Endothelial cell of umbilical vein (primary cell): Measurements from ENCODE around the gene TSPEAR. TPM values are rescaled to one million over a fixed set of nuclear protein-coding genes. Genes with fewer than 3 reads are reported as not detected.

Source experiments
- BruUV-seq: library from RNA; stranded (reverse); fragments of 400-500 nt; replicated peaks from 2 replicates; lab custom pipeline; 2021; lab: Mats Ljungman, UMichigan
- CTCF ChIA-PET: fragments of 300-600, 350-600 bp; sonication (Branson Sonifier 250); formaldehyde crosslinking; loops from one replicate; lab custom pipeline; 2021; ENCODE audit warnings: antibody characterized with exemption, inconsistent platforms; lab: Charles Lee
- POLR2A ChIA-PET: fragments of 300-600, 350-600 bp; sonication (Branson Sonifier 250); formaldehyde crosslinking; loops from one replicate; lab custom pipeline; 2021; ENCODE audit warnings: antibody characterized with exemption, inconsistent platforms; lab: Charles Lee
- DNase-seq: peaks from one replicate; pipeline ENCODE4 v3.0.0-alpha.2; 2011; ENCODE audit warnings: low read depth, low spot score
- FAIRE-seq: peaks from 2 replicates; lab custom pipeline; 2011; peaks lifted over from hg19 to GRCh38; lab: Jason Lieb, UNC
- H2AFZ ChIP-seq: 2 replicates; pipeline ENCODE4 v1.6.0; 2012; ENCODE audit warnings: low read depth, low read length, control low read depth, inconsistent platforms
- H3K27ac ChIP-seq: 2 replicates; pipeline ENCODE4 v1.5.1; 2011; ENCODE audit warnings: low read depth, mild to moderate bottlenecking, control low read depth, low read length, moderate library complexity; ENCODE audit not compliant: insufficient read depth
- H3K27me3 ChIP-seq, 2 experiments: 2 replicates each; pipeline versions ENCODE4 v1.6.0 to v1.6.1; 2011; ENCODE audit warnings: low read length in 2 of 2, mixed read lengths in 1 of 2; ENCODE audit not compliant: control insufficient read depth in 2 of 2, insufficient read depth in 2 of 2
- H3K36me3 ChIP-seq, 2 experiments: 2 replicates in 1 of 2; 3 replicates in 1 of 2; pipeline ENCODE4 v1.5.1; 2011; ENCODE audit warnings: low read length in 2 of 2, mild to moderate bottlenecking in 1 of 2, moderate library complexity in 1 of 2; ENCODE audit not compliant: control insufficient read depth in 2 of 2, insufficient read depth in 2 of 2; ENCODE audit errors: extremely low read depth in 1 of 2
- H3K4me1 ChIP-seq: 3 replicates; pipeline ENCODE4 v1.5.1; 2011; ENCODE audit warnings: mild to moderate bottlenecking, low read length; ENCODE audit not compliant: control insufficient read depth, insufficient read depth; ENCODE audit errors: extremely low read depth
- H3K4me2 ChIP-seq: 2 replicates; pipeline ENCODE4 v1.6.1; 2011; ENCODE audit warnings: low read length, control low read depth, mixed read lengths; ENCODE audit not compliant: insufficient read depth
- H3K4me3 ChIP-seq, 3 experiments: fragments of 200-600 bp in 1 of 3; sonication (generic), shearing (Covaris generic) in 1 of 3; replicated peaks in 1 of 3; 2 replicates each; pipeline ENCODE4 v1.5.1; 2011 to 2016; ENCODE audit warnings: control low read depth in 3 of 3, low read length in 3 of 3, mild to moderate bottlenecking in 2 of 3, inconsistent platforms in 1 of 3, low read depth in 1 of 3, moderate library complexity in 1 of 3; ENCODE audit not compliant: insufficient read depth in 1 of 3
- H3K79me2 ChIP-seq: 2 replicates; pipeline ENCODE4 v1.6.0; 2012; ENCODE audit warnings: low read length, inconsistent platforms; ENCODE audit not compliant: control insufficient read depth, insufficient read depth
- H3K9ac ChIP-seq: replicated peaks from 2 replicates; pipeline ENCODE3; 2011; ENCODE audit warnings: low read length, control low read depth; ENCODE audit not compliant: insufficient read depth; ENCODE audit errors: extremely low read depth
- H3K9me1 ChIP-seq: replicated peaks from 3 replicates; pipeline ENCODE4 v1.6.0; 2011; ENCODE audit warnings: mild to moderate bottlenecking, low read length; ENCODE audit not compliant: control insufficient read depth, insufficient read depth; ENCODE audit errors: extremely low read depth
- H3K9me3 ChIP-seq: replicated peaks from 2 replicates; pipeline ENCODE4 v1.5.1; 2012; ENCODE audit warnings: low read length, inconsistent platforms; ENCODE audit not compliant: control insufficient read depth, insufficient read depth
- H4K20me1 ChIP-seq: replicated peaks from 2 replicates; pipeline ENCODE3; 2011; ENCODE audit warnings: mild to moderate bottlenecking, low read length; ENCODE audit not compliant: control insufficient read depth, insufficient read depth; ENCODE audit errors: extremely low read depth
- CTCF ChIP-seq, 2 donors: IDR thresholded peaks; 1 replicate in 1 of 2; 2 replicates in 1 of 2; pipeline ENCODE4 v1.5.1; 2011; ENCODE audit warnings: low read length in 2 of 2, mild to moderate bottlenecking in 2 of 2, moderate library complexity in 2 of 2, control low read depth in 1 of 2, inconsistent platforms in 1 of 2, low read depth in 1 of 2; ENCODE audit not compliant: insufficient read depth in 1 of 2; ENCODE audit errors: extremely low read depth in 1 of 2
- EZH2 ChIP-seq: IDR thresholded peaks from 2 replicates; pipeline ENCODE4 v1.6.1; 2012; ENCODE audit warnings: borderline replicate concordance, low read depth, mild to moderate bottlenecking, moderate library complexity, low read length, inconsistent platforms; ENCODE audit not compliant: severe bottlenecking
- FOS ChIP-seq: IDR thresholded peaks from 2 replicates; pipeline ENCODE4 v1.6.1; 2011; ENCODE audit warnings: mild to moderate bottlenecking, low read length, moderate library complexity, borderline replicate concordance; ENCODE audit not compliant: insufficient read depth
- GATA2 ChIP-seq: IDR thresholded peaks from 2 replicates; pipeline ENCODE4 v1.7.0; 2011; ENCODE audit warnings: low read depth, mild to moderate bottlenecking, moderate library complexity, mixed read lengths, low read length; ENCODE audit not compliant: insufficient read length, insufficient read depth
- JUN ChIP-seq: IDR thresholded peaks from 2 replicates; pipeline ENCODE4 v1.6.1; 2011; ENCODE audit warnings: borderline replicate concordance, low read depth; ENCODE audit not compliant: insufficient read length, insufficient read depth
- MYC ChIP-seq: IDR thresholded peaks from one replicate; pipeline ENCODE4 v1.6.1; 2011; ENCODE audit warnings: mild to moderate bottlenecking, low read depth, low read length
- POLR2A ChIP-seq: IDR thresholded peaks from 2 replicates; pipeline ENCODE4 v1.6.1; 2012; ENCODE audit warnings: low read depth, mild to moderate bottlenecking, control low read depth, low read length
- POLR2AphosphoS5 ChIP-seq: IDR thresholded peaks from 2 replicates; pipeline ENCODE4 v1.6.1; 2012; ENCODE audit warnings: low read depth, mild to moderate bottlenecking, control low read depth, low read length, moderate library complexity; ENCODE audit not compliant: insufficient read depth
- dilution Hi-C: fragments of 300-500 bp; cut with MboI; formaldehyde crosslinking; loops from one replicate; pipeline ENCODE4 v1.15.0; 2019; ENCODE audit warnings: low sequenced_read_pairs; ENCODE audit not compliant: extremely low pct_ligation_motif_present
- intact Hi-C: fragments of 100-400 bp; cut with micrococcal nuclease; formaldehyde crosslinking; loops from one replicate; pipeline ENCODE4 v1.10.0; 2022
- polyA plus RNA-seq, 4 experiments: library from polyadenylated mRNA; depleted of rRNA in 3 of 4; stranded (reverse) in 3 of 4; unstranded in 1 of 4; fragments of >200 nt; gene quantifications; 2 replicates each; pipeline versions ENCODE4 v1.2.1 to v1.2.3, GENCODE V29; 2011 to 2012; ENCODE audit warnings: missing spikeins in 1 of 4
- total RNA-seq: library from RNA; stranded (reverse); gene quantifications from 2 replicates; pipeline ENCODE4 v1.2.3, GENCODE V29; 2021
- TF ChIP-seq, protein P1 (sequence below): IDR thresholded peaks from 2 replicates; pipeline ENCODE4 v1.6.1; 2011; ENCODE audit not compliant: insufficient read depth, insufficient read length

TSPEAR gene
- total and polyA plus RNA-seq, 2 donors (not counting 3 experiments of a cell fraction or from before 2014, with no cell fraction given), result 0.01 TPM; not detected in 1

GRCh38 chr21:44612029-44612486 lies 99.3 kb downstream of the TSPEAR start, which contains the start of gene KRTAP10-8:
Gene KRTAP10-8 (plus strand): TSS chr21:44612079. CDS start chr21:44612101, 22 bp downstream.
- dilution Hi-C loops, result no loop called here
- BruUV-seq, result no TSS peak

GRCh38 chr21:44611551-44611950 lies 99.8 kb downstream of the TSPEAR start:
- no TSS peak for BruUV-seq
- Histone ChIP-seq H3K9ac (no peak overlapping the region), H3K4me3 (no peak overlapping the region), H3K9me1 (no peaks in the 10 kb centered on the region), H3K4me2 (no peak overlapping the region), H3K4me1 (no peaks in the 10 kb centered on the region), H4K20me1 (no peaks in the 10 kb centered on the region), H3K9me3 (peaks cover 5% of the 10 kb centered on the region), H3K27ac (no peak overlapping the region), H2AFZ (no peak overlapping the region), H3K79me2 (no peaks in the 10 kb centered on the region), H3K27me3 (peaks cover 0 to 1% of the 10 kb centered on the region in 2 experiments), H3K36me3 (no peaks in the 10 kb centered on the region)
- intact Hi-C loops (no loop called here), dilution Hi-C loops (no loop called here)
- DNase-seq, result no peak
- FAIRE-seq, result no peak
- CTCF ChIA-PET, result no interaction called here
- TF ChIP-seq CTCF (IDR thresholded peaks at IDR 0.05; ENCODE audit: extremely low read depth in 1 of 2, insufficient read depth in 1 of 2, low read depth in 1 of 2, low read length in 2 of 2) (no peak), POLR2A (no peak), FOS (no peak), EZH2 (no peak), GATA2 (no peak), MYC (no peak), POLR2AphosphoS5 (no peak), JUN (no peak)
- TF ChIP-seq, protein P1, sequence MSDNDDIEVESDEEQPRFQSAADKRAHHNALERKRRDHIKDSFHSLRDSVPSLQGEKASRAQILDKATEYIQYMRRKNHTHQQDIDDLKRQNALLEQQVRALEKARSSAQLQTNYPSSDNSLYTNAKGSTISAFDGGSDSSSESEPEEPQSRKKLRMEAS, result no peak
- POLR2A ChIA-PET, result no interaction called here

More at GRCh38 chr21:44612029-44612486, 99.3 kb downstream of the TSPEAR start, which contains the start of gene KRTAP10-8:
- FAIRE-seq, result no peak
- no peak for TF ChIP-seq GATA2
- no peak for TF ChIP-seq JUN
- no peak for TF ChIP-seq MYC
- TF ChIP-seq FOS, result no peak
- TF ChIP-seq POLR2A, result no peak
- no peak for TF ChIP-seq POLR2AphosphoS5
- Histone ChIP-seq H3K4me1 (no peaks in the 10 kb centered on the region), H2AFZ (no peak within 1 kb of the TSS), H3K79me2 (no peaks in the 10 kb centered on the region), H3K9me1 (no peaks in the 10 kb centered on the region), H3K36me3 (no peaks in the 10 kb centered on the region), H4K20me1 (no peaks in the 10 kb centered on the region), H3K9ac (no peak within 1 kb of the TSS), H3K27ac (no peak within 1 kb of the TSS), H3K27me3 (peaks cover 0 to 1% of the 10 kb centered on the region in 2 experiments), H3K9me3 (peaks cover 5% of the 10 kb centered on the region), H3K4me3 (no peak within 1 kb of the TSS), H3K4me2 (no peak within 1 kb of the TSS)
- intact Hi-C loops, result no loop called here
- no peak for DNase-seq
- ChIA-PET CTCF (no interaction called here), POLR2A (no interaction called here)
